Ishikawa (cell line): ENCODE measurements around the gene ORM2.

ENCODE experiments used
- CEBPB ChIP-seq: IDR thresholded peaks from 2 replicates; pipeline ENCODE4 v1.6.1; 2012
- CREB1 ChIP-seq: IDR thresholded peaks from 2 replicates; pipeline ENCODE4 v1.6.1; 2012; ENCODE audit warnings: low read depth
- EGR1 ChIP-seq: IDR thresholded peaks from 2 replicates; pipeline ENCODE4 v1.6.1; 2012
- EP300 ChIP-seq: IDR thresholded peaks from 2 replicates; pipeline ENCODE4 v1.6.1; 2012; ENCODE audit warnings: borderline replicate concordance
- FOXM1 ChIP-seq: IDR thresholded peaks from 2 replicates; pipeline ENCODE4 v1.6.1; 2012; ENCODE audit warnings: low read depth, borderline replicate concordance
- MAX ChIP-seq: IDR thresholded peaks from 2 replicates; pipeline ENCODE4 v1.6.1; 2012
- NFIC ChIP-seq: IDR thresholded peaks from 2 replicates; pipeline ENCODE4 v1.6.1; 2012
- RAD21 ChIP-seq: IDR thresholded peaks from 2 replicates; pipeline ENCODE4 v1.6.1; 2012; ENCODE audit warnings: low read depth
- REST ChIP-seq: IDR thresholded peaks from 2 replicates; pipeline ENCODE4 v1.6.1; 2012; ENCODE audit warnings: low read depth, mild to moderate bottlenecking
- TAF1 ChIP-seq: IDR thresholded peaks from 2 replicates; pipeline ENCODE4 v1.6.1; 2012; ENCODE audit warnings: low read depth, mild to moderate bottlenecking
- TCF12 ChIP-seq: IDR thresholded peaks from 2 replicates; pipeline ENCODE4 v1.6.1; 2012; ENCODE audit warnings: low read depth
- TEAD4 ChIP-seq: IDR thresholded peaks from 2 replicates; pipeline ENCODE4 v1.6.1; 2012
- USF1 ChIP-seq: IDR thresholded peaks from 2 replicates; pipeline ENCODE4 v1.6.1; 2012
- YY1 ChIP-seq: IDR thresholded peaks from 2 replicates; pipeline ENCODE4 v1.6.1; 2012; ENCODE audit warnings: low read depth
- ZBTB7A ChIP-seq: IDR thresholded peaks from 2 replicates; pipeline ENCODE4 v1.6.1; 2012; ENCODE audit warnings: low read depth

ORM2 gene

GRCh38 chr9:114310471-114311450 is 18.9 kb upstream of the ORM2 start:
- TF ChIP-seq USF1 (no peak), NFIC (no peak), EGR1 (no peak), TCF12 (no peak), CREB1 (no peak), REST (no peak), FOXM1 (no peak), EP300 (no peak), CEBPB (no peak), YY1 (no peak), TEAD4 (no peak), ZBTB7A (no peak), RAD21 (no peak), TAF1 (no peak), MAX (no peak)

GRCh38 chr9:114311571-114312512 is 17.8 kb upstream of the ORM2 start:
- no peak for TF ChIP-seq CEBPB
- no peak for TF ChIP-seq TEAD4
- TF ChIP-seq RAD21, result no peak
- TF ChIP-seq TAF1, result no peak
- TF ChIP-seq TCF12, result no peak
- TF ChIP-seq MAX, result no peak
- no peak for TF ChIP-seq REST
- no peak for TF ChIP-seq FOXM1
- TF ChIP-seq ZBTB7A, result no peak
- no peak for TF ChIP-seq NFIC
- no peak for TF ChIP-seq EP300
- no peak for TF ChIP-seq EGR1
- TF ChIP-seq USF1, result no peak
- TF ChIP-seq CREB1, result no peak
- TF ChIP-seq YY1, result no peak

- TF ChIP-seq NFIC (no peak), TCF12 (no peak), ZBTB7A (no peak)
These were observed 17.2 kb upstream of the ORM2 start for GRCh38 chr9:114312513-114312875.

- no peak for TF ChIP-seq FOXM1
These were observed 16.5 kb upstream of the ORM2 start for GRCh38 chr9:114313186-114313585.

- no peak for TF ChIP-seq CEBPB
These were observed 15.3 kb upstream of the ORM2 start for GRCh38 chr9:114314256-114314867.
